RCC 7860 (cell line): Measurements from ENCODE around the gene PTPRN2.

Experiments
- DNase-seq: peaks from one replicate; pipeline ENCODE4 v3.0.0-alpha.2; 2015; ENCODE audit warnings: low spot score
- FAIRE-seq: peaks from 2 replicates; lab custom pipeline; 2012; peaks lifted over from hg19 to GRCh38; lab: Jason Lieb, UNC

PTPRN2 gene

DNA sequence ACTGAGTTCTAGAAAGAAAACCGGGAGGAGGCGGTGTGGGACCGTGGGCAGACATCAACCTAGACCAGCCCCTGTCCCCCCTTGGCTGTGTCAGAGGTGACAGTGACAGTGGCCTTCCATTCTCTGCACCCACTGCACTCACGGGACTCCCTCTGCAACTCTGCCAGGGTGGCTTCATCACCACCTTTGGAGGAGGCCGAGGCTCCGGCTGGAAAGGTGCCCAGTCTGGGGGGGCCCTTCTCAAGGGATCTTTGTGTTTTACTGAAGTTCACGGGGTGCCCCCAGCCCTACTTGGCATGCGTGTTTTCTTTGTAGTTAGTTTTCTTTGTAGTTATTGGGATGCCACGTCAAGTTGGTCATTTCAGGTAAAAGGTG, 833.2 kb downstream of the PTPRN2 start:
- no peak for FAIRE-seq
- DNase-seq = no peak

DNA sequence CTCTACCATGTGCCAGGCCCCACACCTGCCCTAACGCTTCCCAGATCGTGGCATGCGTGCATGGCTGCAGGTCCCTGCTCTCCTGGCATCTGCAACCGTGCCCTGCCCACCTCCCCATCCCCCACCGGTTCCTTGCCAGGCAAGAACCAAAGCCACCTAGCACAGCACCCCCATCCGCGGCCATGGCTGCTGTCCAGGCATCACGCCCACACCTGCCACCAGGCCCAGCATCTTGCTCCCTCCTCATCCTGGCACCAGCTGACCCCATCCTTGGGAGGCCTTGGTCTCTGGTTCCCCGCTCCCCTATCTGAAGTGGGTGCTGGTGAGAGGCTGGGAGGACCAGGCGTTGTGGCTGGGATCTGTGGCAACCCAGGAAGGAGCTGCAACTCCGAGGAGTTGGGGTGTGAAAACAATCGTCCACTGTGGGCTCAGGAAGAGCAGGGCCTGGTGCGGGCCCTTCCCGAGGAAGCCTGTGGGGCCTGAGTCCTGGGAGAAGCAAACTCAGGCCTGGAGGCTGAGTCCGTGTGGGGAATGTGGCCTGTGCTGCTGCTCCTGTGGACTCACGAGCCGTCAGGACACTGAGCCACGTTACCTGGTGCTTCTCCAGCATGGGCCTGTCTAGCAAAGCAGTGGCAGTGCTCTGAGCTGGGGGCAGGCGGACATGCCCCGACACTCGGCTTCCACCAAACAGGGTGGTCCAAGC, 833.8 kb downstream of the PTPRN2 start:
- FAIRE-seq = no peak

DNA sequence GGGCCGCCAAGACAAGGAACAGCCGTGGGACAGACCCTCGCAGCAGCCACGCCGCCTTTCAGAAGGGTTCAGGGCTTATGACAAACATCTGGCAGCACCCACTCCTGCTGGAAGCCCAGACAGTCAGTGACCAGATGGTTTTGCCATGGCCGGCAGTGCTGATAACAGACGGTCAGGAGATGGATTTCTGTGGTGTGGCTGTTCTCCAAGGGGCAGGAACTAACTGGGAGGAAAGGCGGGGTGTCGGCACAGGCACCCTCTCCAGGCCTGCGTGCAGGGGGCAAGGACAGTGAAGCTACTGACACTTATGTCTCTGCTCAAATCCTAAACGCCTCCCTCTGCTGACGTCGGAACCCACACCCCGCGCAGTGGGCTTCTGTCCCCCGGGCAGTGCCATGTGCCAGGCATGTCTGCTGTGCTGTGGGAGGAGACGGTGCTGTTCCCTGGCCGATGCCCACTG, 834.8 kb downstream of the PTPRN2 start:
- FAIRE-seq (no peak), DNase-seq (no peak)

More for the DNA sequence above, 833.8 kb downstream of the PTPRN2 start:
- DNase-seq = no peak

DNA sequence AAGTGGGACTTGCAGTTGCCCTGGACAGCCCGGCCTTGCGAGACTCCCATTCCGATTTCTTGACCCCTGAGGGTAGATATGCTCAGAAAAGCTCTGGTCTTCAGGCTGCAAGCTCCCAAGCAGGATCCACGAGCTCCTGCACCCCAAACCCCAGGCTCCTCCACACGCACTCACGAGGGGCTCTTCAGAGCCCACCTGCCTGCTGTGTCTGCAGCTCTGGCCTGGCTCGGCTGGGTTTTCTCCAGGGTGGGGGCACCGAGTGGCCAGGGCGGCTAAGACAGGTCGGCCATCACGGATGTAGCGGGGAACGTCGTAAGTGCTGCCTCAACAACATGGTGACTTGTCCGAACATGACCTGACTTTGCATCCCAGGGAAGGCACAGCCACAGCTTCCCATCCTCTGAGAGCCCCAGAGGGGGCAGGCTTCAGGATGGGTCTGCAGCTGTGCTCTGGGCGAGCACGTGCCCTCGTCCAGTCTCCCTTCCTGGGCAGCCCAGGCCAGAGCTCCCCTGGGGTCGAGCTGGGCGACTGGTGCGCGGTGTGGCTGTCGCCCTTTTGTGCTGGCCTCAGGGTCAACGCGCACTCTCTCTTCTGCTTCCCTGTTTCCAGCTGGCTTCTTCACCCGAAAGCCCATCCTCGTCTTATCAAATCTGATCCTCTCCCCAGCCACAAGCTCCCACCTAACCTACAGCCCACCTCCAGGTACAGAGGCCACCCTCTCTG, 835.5 kb downstream of the PTPRN2 start:
- DNase-seq = no peak
- FAIRE-seq = no peak

DNA sequence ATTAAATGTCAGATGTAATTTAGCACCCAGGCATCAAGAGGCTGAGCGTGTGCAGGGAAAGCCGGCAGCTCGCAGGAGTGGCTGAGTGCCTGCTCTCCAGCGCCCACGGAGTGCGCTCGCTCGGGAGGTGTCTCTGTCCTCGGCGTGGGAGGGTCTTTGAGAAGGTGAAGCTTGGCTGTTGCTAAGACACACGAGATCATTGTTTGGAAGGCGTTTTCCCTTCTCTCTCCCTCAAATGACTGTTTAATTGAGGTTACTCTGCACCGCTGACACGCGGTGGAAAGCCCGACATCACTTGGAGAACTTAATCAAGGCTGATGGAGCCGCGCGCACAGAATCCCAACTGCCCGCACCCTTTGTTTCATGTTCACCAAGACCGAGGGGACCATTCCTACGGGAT, 836.2 kb downstream of the PTPRN2 start:
- DNase-seq (no peak), FAIRE-seq (no peak)

GRCh38 chr7:157750291-157750690, 837.3 kb downstream of the PTPRN2 start:
- DNase-seq (no peak), FAIRE-seq (no peak)

DNA sequence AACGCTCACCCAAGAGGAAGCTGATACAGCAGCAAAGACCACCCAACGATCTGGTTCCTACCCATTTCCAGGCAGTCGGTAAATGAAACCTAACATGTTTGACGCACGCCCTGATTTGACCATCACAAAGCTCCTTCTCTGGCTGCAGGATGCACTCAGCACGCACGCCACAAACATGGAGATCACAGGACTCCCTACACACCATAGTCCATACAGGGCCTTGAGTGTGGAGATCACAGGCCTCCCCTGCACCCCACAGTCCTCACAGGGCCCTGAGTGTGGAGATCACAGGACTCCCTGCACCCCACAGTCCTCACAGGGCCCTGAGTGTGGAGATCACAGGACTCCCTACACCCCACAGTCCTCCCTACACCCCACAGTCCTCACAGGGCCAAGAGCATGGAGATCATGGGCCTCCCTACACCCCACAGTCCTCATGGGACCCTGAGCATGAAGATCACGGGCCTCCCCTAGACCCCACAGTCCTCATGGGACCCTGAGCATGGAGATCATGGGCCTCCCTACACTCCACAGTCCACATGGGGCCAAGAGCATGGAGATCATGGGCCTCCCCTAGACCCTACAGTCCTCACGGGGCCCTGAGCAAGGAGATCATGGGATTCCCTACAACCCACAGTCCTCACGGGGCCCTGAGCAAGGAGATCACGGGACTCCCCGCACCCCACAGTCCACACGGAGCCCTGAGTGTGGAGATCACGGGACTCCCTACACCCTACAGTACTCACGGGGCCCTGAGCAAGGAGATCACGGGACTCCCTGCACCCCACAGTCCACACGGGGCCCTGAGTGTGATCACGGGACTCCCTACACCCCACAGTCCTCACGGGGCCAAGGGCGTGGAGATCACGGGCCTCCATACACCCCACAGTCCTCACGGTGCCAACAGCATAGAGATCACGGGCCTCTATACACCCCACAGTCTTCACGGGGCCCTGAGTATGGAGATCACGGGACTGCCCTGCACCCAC, 841.6 kb downstream of the PTPRN2 start:
- DNase-seq = no peak
- FAIRE-seq = no peak

DNA sequence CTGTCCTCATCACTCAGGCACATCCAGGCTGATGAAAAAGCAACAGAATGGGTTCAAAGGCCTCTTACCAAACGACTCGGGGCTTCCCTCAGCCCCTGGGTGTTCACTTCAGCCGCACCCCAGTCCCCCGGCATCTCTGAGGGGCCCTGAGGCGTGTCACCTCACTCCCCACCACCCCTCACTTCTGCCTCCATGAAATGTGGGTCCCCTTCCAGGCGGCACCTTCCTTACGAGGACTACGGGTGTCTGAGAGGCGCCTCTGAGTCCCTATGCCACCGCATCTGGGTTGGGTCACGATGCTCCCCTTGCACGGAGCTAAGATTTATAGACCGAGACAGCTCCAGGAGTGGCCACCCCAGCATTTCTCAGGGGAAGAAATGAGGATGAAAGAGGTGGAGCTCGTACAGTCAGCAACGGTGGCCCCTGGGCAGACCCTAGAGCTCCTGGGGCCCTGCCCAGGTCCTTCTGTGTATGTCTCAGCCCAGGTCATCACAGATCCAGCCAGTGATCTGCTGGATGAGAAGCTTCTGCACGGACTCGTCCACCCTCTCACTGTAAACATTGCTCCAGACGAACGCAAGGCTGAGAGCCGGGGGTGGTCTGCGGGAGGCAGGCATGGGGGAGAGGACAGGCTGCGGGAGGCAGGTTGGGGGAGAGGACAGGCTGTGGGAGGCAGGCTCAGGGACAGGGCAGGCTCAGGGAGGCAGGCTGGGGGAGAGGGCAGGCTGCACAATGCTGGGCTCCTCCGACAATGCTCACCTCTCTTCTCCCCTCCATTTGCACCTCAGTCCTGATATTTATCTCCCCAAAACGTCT, 842.6 kb downstream of the PTPRN2 start:
- DNase-seq (no peak), FAIRE-seq (no peak)

DNA sequence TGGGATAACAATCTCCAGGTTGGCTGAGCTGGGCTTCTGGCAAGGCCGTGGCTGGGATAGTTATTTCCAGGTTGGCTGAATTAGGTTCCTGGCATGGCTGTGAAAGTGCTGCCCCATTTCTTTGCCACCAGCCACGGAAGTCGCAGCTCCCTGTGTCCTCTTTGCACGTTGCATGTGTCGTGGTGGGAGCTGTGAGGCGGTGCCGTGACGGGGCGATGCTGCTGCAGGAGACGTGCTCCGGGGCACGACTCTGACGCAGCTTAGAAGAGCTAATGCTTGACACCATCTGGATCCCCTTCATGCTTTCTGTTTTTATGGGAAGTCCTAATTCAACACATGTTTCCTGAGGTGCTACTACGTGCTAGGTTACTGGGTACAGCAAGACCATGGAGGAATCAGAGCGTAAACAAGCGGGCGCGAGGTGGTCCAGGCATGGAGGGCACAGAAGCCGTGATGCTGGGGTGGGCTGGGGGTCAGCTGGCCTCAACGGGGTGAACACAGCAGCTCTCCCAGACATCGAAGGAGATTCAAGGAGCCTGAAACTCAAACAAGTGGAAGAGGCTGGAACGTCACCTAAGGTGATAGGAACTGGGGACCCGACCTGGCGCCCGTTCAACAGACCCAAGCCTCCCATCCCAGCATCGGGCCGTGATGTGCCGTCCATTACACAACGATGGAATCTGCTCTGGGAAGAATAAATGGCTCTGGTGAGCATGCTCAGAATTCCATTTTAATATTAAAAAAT, 843.7 kb downstream of the PTPRN2 start:
- DNase-seq (no peak), FAIRE-seq (no peak)

DNA sequence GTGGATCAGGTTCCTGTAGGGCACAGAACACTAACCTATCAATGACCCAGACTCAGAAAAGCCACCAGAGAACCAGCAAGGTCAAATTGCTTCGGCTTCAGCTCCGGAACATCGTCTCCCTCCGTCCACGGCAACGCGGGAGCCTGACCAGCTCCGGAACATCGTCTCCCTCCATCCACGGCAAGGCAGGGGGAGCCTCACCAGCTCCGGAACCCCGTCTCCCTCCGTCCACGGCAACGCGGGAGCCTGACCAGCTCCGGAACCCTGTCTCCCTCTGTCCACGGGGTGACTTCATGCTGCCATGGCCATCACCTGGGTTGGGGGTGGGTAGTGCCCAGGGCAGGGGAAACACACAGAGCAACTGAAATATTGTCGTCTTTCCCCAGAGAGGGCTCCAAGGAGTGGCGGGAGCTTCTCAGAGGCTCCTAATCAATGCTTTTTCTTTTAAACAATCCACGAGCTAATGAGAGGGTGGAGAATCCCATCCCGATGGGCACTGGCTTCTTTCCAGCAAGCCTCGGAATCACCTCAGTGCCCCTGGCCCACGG, 847.3 kb downstream of the PTPRN2 start:
- DNase-seq (no peak), FAIRE-seq (no peak)

DNA sequence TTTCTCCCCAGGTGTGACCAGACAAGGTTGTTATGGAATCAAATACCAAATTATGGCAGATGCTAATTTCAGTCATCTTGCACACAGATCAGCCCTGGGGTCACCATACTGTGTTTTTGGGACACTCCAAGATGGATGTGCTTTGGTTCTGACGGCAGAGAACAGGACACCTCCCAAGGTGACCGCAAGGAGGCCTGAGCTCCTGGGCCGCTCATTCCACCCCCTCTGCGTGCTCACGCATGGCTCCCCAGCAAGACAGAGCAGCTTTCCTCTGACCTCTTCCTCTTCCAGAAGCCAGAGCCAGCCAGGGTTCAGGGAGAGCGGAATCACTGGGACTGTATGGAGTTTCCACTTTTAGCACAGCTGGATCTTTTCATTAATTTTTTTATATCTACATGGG, 848.0 kb downstream of the PTPRN2 start:
- no peak for DNase-seq
- FAIRE-seq = no peak

DNA sequence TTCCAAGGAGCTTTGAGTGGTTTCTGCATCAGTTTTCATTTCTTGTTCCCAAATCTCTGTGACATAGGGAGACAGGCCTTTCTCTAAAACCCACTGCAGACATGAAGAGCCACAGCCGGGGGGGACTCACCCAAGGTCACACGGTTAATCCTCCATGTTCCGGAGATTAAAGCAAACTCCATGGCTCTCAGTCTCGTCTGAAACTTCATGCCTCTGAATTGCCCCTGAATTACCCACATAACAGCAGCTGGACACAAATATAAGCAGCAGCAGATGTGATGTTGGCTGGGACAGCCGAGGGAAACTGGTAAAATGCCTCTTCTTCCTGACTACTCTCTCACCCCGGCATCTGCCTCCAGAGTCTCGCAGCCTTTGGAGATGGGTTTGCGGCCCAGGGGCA, 848.6 kb downstream of the PTPRN2 start:
- FAIRE-seq (no peak), DNase-seq (no peak)

DNA sequence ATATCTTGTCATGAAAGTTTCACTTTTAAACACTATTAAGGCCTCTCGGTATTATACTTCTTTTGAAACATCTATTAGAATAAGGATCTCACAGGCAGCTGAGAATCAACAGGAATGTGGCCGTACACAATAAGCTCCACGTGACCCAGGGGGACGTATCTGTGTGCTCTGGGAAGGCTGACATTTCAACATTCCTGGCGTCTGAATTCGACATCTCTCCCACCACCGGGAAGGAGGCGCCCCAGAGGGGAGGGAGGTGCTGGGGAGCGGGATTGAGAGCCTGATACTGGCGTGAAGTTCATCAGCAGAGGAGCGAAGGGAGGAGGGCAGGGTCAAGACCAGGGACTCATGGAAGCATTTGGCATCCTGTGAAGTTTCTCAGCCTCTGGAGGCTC, 849.6 kb downstream of the PTPRN2 start:
- FAIRE-seq = no peak
- no peak for DNase-seq

GRCh38 chr7:157737151-157738065, 850.2 kb downstream of the PTPRN2 start:
- FAIRE-seq (no peak), DNase-seq (no peak)

- FAIRE-seq (no peak), DNase-seq (no peak)
Measured at GRCh38 chr7:157736341-157736740, 851.3 kb downstream of the PTPRN2 start.

- DNase-seq (no peak), FAIRE-seq (no peak)
Measured at GRCh38 chr7:157735826-157736225, 851.8 kb downstream of the PTPRN2 start.

- DNase-seq (no peak), FAIRE-seq (no peak)
Measured at GRCh38 chr7:157734676-157735640, 852.7 kb downstream of the PTPRN2 start.
